Dedifferentiated amniotic fluid mesenchymal stem cell (primary cell): ENCODE results near the gene RHBDF1.
"Not testable (repeated sequence)": the region's sequence is repeated elsewhere in the genome, so short reads cannot be mapped to it uniquely, and the experiment has no call there.

ENCODE experiments used
- DNase-seq: peaks from one replicate; pipeline ENCODE4 v3.0.0-alpha.2; 2016; ENCODE audit errors: extremely low spot score

The RHBDF1 gene

DNA sequence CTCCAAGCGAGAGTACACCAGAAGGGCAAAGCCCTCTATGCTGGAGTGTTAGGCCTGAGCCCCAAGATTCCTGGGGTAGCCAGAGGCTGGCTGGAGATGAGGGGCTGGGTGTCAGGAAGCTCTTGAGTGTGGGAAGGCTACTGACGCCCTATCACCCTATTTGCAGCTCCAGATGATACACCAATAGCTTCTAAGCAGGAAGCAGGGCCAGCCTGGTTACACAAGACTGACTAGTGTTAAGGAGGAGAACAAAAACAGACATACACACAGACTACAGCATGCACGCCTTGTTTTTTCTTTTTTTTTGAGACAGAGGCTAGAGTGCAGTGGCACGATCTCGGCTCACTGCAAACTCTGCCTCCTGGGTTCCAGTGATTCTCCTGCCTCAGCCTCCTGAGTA lies 34.9 kb downstream of the RHBDF1 start:
- DNase-seq, result no peak

- no peak for DNase-seq
These were observed 36.0 kb downstream of the RHBDF1 start for GRCh38 chr16:36336-36984.

- DNase-seq, result no peak
These were observed 36.6 kb downstream of the RHBDF1 start for GRCh38 chr16:35678-36305.

DNA sequence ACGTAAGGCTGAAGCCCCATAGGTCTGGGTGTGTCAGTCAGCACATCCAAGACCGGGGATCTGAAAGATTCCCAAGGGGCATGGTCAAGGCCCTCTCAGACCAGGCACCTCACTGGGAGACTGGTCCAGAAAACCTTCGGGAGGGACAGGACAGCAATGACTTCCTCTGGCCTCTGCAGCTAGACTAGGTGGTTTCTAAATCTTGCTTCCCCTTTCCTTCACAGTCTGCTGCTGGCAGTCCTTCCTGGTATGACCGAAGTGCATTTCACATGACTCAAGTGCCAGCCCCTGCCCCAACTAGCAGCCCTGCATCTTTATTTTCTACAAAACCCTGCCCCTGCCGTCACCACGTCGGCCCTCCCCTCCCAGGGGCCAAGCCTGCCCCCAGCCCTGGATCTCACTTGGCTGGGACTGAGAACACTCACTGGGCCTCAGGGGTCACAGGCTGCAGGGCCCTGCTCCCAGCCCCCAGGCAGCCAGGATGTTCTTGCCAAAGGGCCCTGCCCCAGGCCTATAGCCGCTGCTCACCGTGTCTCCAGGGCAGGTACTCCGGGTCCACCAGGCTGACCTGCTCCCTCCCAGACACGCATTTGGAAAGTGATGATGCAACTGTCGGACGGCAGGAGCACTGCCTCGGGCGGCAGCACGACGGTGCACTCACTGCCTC lies 37.3 kb downstream of the RHBDF1 start:
- no peak for DNase-seq

- DNase-seq, result no peak
These were observed 37.8 kb downstream of the RHBDF1 start for GRCh38 chr16:34648-34987.

DNA sequence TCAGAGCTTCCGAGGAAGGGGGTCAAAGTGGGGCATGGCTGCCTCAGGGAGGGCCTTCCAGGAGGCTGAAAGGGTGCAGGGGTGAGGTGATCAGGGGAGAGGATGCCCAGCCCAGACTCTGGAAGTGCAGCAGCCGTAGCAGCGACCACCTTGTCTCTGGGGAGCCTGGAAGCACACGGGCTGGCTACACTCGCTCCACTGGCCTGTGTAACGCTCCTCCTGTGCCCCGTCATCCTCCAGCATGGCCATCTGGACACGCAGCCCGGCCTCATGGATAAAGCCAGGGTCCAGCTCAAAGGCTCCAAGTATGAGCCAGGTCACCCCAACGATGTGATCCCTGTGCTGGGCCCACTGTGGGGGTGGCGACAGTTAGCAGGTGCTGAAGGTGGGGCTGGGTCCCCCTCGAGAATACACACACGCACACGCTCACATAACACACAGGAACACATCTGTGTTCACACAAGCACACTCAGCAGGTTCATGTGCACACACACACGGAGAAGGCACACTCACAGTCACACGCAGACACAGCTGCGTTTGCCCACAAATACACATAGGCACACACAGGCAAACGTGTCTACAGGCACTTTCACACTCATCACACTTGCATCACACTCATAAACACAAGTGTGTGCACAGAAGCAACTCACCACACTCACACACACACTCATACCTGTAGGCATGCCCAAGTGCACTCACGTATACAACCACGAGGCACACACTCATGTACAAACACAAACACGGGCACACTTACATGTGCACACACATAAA lies 38.4 kb downstream of the RHBDF1 start:
- no peak for DNase-seq

GRCh38 chr16:33154-33876 lies 39.1 kb downstream of the RHBDF1 start:
- not testable (repeated sequence) for DNase-seq

GRCh38 chr16:30627-31026 lies 41.8 kb downstream of the RHBDF1 start:
- DNase-seq, result not testable (repeated sequence)

GRCh38 chr16:25926-26348 lies 46.5 kb downstream of the RHBDF1 start:
- DNase-seq, result not testable (repeated sequence)

DNA sequence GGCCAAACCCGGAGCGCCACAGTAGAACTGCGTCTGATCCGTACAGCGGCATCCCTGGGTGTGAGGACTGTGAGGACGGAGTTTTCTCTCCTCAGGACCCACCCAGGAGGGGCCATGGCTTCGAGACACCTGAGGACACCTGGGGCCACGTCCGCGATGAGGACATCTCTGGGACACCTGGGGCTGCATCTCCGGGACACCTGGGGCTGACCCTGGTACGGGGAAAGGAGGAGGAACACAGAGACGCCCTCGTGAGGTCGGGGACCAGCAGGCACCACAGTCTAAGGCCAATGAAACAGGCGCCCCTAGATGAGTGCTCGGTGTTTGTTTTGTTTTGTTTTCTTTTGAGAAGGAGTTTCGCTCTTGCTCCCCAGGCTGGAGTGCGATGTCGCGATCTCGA lies 48.3 kb downstream of the RHBDF1 start:
- DNase-seq, result not testable (repeated sequence)

- DNase-seq, result not testable (repeated sequence)
These were observed 51.5 kb downstream of the RHBDF1 start for GRCh38 chr16:20886-21285.

DNA sequence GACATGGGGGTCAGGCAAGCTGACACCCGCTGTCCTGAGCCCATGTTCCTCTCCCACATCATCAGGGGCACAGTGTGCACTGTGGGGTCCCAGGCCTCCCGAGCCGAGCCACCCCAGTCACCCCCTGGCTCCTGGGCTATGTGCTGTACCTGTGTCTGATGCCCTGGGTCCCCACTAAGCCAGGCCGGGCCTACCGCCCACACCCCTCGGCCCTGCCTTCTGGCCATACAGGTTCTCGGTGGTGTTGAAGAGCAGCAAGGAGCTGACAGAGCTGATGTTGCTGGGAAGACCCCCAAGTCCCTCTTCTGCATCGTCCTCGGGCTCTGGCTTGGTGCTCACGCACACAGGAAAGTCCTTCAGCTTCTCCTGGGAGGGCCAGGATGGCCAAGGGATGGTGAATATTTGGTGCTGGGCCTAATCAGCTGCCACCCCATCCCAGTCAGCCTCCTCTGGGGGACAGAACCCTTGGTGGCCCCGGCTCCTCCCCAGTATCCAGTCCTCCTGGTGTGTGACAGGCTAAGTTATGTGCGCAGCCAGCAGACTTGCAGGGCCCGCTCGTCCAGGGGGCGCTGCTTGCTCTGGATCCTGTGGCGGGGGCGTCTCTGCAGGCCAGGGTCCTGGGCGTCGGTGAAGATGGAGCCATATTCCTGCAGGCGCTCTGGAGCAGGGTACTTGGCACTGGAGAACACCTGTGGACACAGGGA lies 55.2 kb downstream of the RHBDF1 start:
- not testable (repeated sequence) for DNase-seq

DNA sequence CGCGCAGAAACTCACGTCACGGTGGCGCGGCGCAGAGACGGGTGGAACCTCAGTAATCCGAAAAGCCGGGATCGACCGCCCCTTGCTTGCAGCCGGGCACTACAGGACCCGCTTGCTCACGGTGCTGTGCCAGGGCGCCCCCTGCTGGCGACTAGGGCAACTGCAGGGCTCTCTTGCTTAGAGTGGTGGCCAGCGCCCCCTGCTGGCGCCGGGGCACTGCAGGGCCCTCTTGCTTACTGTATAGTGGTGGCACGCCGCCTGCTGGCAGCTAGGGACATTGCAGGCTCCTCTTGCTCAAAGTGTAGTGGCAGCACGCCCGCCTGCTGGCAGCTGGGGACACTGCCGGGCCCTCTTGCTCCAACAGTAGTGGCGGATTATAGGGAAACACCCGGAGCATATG lies 61.7 kb downstream of the RHBDF1 start:
- not testable (repeated sequence) for DNase-seq

DNA sequence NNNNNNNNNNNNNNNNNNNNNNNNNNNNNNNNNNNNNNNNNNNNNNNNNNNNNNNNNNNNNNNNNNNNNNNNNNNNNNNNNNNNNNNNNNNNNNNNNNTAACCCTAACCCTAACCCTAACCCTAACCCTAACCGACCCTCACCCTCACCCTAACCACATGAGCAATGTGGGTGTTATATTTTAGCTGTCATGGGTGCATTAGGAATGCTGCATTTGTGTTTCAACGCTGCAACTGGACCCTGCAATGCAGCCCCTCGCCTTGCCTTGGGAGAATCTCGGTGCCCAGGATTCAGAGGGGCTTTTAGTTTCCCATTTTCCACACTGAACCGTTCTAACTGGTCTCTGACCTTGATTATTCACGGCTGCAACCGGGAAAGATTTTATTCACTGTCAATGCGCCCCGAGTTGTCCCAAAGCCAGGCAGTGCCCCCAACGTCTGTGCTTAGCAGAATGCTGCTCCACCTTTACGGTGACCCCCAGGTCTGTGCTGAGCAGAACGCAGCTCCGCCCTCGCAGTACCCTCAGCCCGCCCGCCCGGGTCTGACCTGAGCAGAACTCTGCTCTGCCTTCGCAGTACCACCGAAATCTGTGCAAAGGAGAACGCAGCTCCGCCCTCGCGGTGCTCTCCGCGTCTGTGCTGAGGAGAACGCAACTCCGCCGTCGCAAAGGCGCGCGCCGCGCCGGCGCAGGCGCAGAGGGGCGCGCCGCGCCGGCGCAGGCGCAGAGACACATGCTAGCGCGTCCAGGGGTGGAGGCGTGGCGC lies 62.3 kb downstream of the RHBDF1 start:
- no peak for DNase-seq
